Cardiac muscle cell (in vitro differentiated cells and primary cell): ENCODE results near the gene USP10. TPM values are rescaled to one million over a fixed set of nuclear protein-coding genes. Genes with fewer than 3 reads are reported as not detected.

Experiments used
- DNase-seq, 2 donors: peaks; one replicate each; pipeline versions ENCODE4 v3.0.0 to v3.0.0-alpha.2; 2010 to 2017; ENCODE audit warnings: low read depth in 1 of 2, low spot score in 1 of 2
- H3K27ac ChIP-seq: fragments of 200-600 bp; sonication (generic); 2 replicates; pipeline ENCODE4 v1.5.1; 2016
- H3K27me3 ChIP-seq: fragments of 200-600 bp; sonication (generic); 2 replicates; pipeline ENCODE4 v1.6.0; 2016; ENCODE audit warnings: control low read depth
- H3K36me3 ChIP-seq: fragments of 200-600 bp; sonication (generic); 2 replicates; pipeline ENCODE4 v1.5.1; 2016; ENCODE audit warnings: control low read depth
- H3K4me1 ChIP-seq: fragments of 200-600 bp; sonication (generic); 2 replicates; pipeline ENCODE4 v1.8.1; 2017; ENCODE audit warnings: low read depth, mild to moderate bottlenecking, mixed run types
- H3K4me3 ChIP-seq: fragments of 200-600 bp; sonication (generic); 2 replicates; pipeline ENCODE4 v1.5.1; 2016; ENCODE audit warnings: mild to moderate bottlenecking
- H3K9me3 ChIP-seq: fragments of 200-600 bp; sonication (generic); 2 replicates; pipeline ENCODE4 v1.5.1; 2017; ENCODE audit warnings: low read depth, mild to moderate bottlenecking, control low read depth
- CTCF ChIP-seq: IDR thresholded peaks from 2 replicates; pipeline ENCODE4 v1.5.1; 2012; ENCODE audit warnings: low read depth, mild to moderate bottlenecking, low read length
- polyA plus RNA-seq: library from polyadenylated mRNA; unstranded; fragments of >200 nt; fragmentation: Nextera tagmentation; extraction: Ambion mirVana; gene quantifications from 2 replicates; pipeline ENCODE4 v1.2.1, GENCODE V29; 2016
- total RNA-seq: library from RNA; depleted of rRNA; stranded (reverse); fragments of >200 nt; gene quantifications from 2 replicates; pipeline ENCODE4 v1.2.3, GENCODE V29; 2016

Gene USP10
- total and polyA plus RNA-seq, 2 experiments from 2014 or later, result 91.9 to 100.0 TPM

GRCh38 chr16:84819644-84820304, 120.0 kb downstream of the USP10 start, which contains the start of gene CRISPLD2:
Gene CRISPLD2, plus strand, starts transcription at chr16:84819985. Its CDS starts 18,511 bp downstream, at chr16:84838496.
- no peaks in the 10 kb centered on the region for H3K4me1 ChIP-seq
- peak; percentile 94 to 97 for DNase-seq
- H3K27me3 ChIP-seq, result peaks cover 22% of the 10 kb centered on the region
- no peak for TF ChIP-seq CTCF
- no peaks in the 10 kb centered on the region for H3K36me3 ChIP-seq
- no peaks in the 10 kb centered on the region for H3K9me3 ChIP-seq
- H3K4me3 ChIP-seq, result peak within 1 kb of the TSS; percentile 18
- H3K27ac ChIP-seq, result no peak within 1 kb of the TSS

- H3K4me3 ChIP-seq, result peak overlapping the region; percentile 18
- TF ChIP-seq CTCF, result no peak
- peaks cover 22% of the 10 kb centered on the region for H3K27me3 ChIP-seq
- H3K9me3 ChIP-seq, result no peaks in the 10 kb centered on the region
- H3K4me1 ChIP-seq, result no peaks in the 10 kb centered on the region
- no peak for DNase-seq
- no peak overlapping the region for H3K27ac ChIP-seq
- H3K36me3 ChIP-seq, result no peaks in the 10 kb centered on the region
Measured at GRCh38 chr16:84820305-84820684, 120.5 kb downstream of the USP10 start.

- no peak overlapping the region for H3K4me3 ChIP-seq
- H3K4me1 ChIP-seq, result peaks cover under 1% of the 10 kb centered on the region
- no peak for TF ChIP-seq CTCF
- H3K9me3 ChIP-seq, result no peaks in the 10 kb centered on the region
- peaks cover 22% of the 10 kb centered on the region for H3K27me3 ChIP-seq
- DNase-seq, result no peak
- H3K27ac ChIP-seq, result no peak overlapping the region
- H3K36me3 ChIP-seq, result no peaks in the 10 kb centered on the region
Measured at GRCh38 chr16:84820771-84821170, 121.0 kb downstream of the USP10 start.

DNA sequence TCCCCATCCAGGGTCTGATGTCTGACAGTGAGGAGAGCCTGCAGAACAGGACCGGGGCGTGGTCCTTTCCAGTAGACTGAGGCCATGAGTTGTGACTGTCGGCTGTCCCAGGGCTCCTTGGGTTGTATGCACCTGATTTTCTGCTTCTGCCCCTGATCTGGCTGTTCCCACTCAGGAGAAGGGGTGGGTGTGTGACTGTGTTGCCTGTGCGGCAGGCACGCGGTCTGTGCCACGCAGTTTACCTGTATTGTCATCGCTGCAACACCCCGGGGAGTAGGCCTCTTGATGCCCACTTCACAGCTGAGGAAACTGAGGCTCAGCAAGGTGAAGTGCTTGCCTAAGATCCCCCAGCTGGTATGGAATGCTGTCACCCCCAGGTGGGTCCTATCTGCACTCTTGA, 121.4 kb downstream of the USP10 start:
- peaks cover 22% of the 10 kb centered on the region for H3K27me3 ChIP-seq
- no peak for DNase-seq
- H3K9me3 ChIP-seq, result no peaks in the 10 kb centered on the region
- H3K27ac ChIP-seq, result no peak overlapping the region
- no peak overlapping the region for H3K4me3 ChIP-seq
- H3K4me1 ChIP-seq, result peaks cover 4% of the 10 kb centered on the region
- TF ChIP-seq CTCF, result no peak
- H3K36me3 ChIP-seq, result no peaks in the 10 kb centered on the region

- no peaks in the 10 kb centered on the region for H3K9me3 ChIP-seq
- no peak overlapping the region for H3K4me3 ChIP-seq
- peak in 1 of 2 donors; percentile 63 for DNase-seq
- H3K27me3 ChIP-seq, result peaks cover 22% of the 10 kb centered on the region
- TF ChIP-seq CTCF, result no peak
- H3K27ac ChIP-seq, result no peak overlapping the region
- peaks cover 13% of the 10 kb centered on the region for H3K4me1 ChIP-seq
- no peaks in the 10 kb centered on the region for H3K36me3 ChIP-seq
Measured at GRCh38 chr16:84821728-84822689, 122.2 kb downstream of the USP10 start.
